HEK293 (cell line): Measurements from ENCODE around the gene RHOB.

Source experiments
- PRDM4 ChIP-seq: fragments of 450-650 bp; formaldehyde crosslinking; IDR thresholded peaks from 2 replicates; pipeline ENCODE4 v1.5.1; 2017; ENCODE audit warnings: missing biosample characterization, missing genetic modification characterization
- ZEB2 ChIP-seq: fragments of 450-650 bp; formaldehyde crosslinking; IDR thresholded peaks from 2 replicates; pipeline ENCODE4 v1.5.1; 2016; ENCODE audit warnings: missing biosample characterization, missing genetic modification characterization

GRCh38 chr2:20427931-20428526, 18.8 kb upstream of the RHOB start:
- TF ChIP-seq ZEB2 = no peak
- TF ChIP-seq PRDM4 = no peak
